Stimulated activated CD8-positive, alpha-beta memory T cell treated with anti-CD3 and anti-CD28 coated beads, Interleukin-15, amount 100 ng/mL, for 24 hours (primary cell): ENCODE results near the gene CTNNA3.

ENCODE experiments used
- DNase-seq: peaks from one replicate; pipeline ENCODE4 v3.0.0-alpha.2; 2020; ENCODE audit warnings: low read depth

The CTNNA3 gene

GRCh38 chr10:67665491-67665890, 30.5 kb downstream of the CTNNA3 start:
- DNase-seq, result no peak

GRCh38 chr10:67664942-67665341, 31.1 kb downstream of the CTNNA3 start:
- no peak for DNase-seq

GRCh38 chr10:67663449-67664087, 32.4 kb downstream of the CTNNA3 start:
- no peak for DNase-seq

GRCh38 chr10:67662415-67662814, 33.6 kb downstream of the CTNNA3 start:
- DNase-seq, result no peak

GRCh38 chr10:67659497-67659896, 36.5 kb downstream of the CTNNA3 start:
- no peak for DNase-seq

- no peak for DNase-seq
Measured at GRCh38 chr10:67657775-67658174, 38.2 kb downstream of the CTNNA3 start.

- no peak for DNase-seq
Measured at GRCh38 chr10:67650558-67650957, 45.4 kb downstream of the CTNNA3 start.

- no peak for DNase-seq
Measured at GRCh38 chr10:67648613-67649229, 47.3 kb downstream of the CTNNA3 start.

- no peak for DNase-seq
Measured at GRCh38 chr10:67630904-67631303, 65.1 kb downstream of the CTNNA3 start.

GRCh38 chr10:67629461-67629971, 66.5 kb downstream of the CTNNA3 start:
- DNase-seq, result no peak

- DNase-seq, result no peak
Measured at GRCh38 chr10:67622984-67623383, 73.0 kb downstream of the CTNNA3 start.

GRCh38 chr10:67622511-67622910, 73.5 kb downstream of the CTNNA3 start:
- DNase-seq, result no peak

GRCh38 chr10:67621834-67622233, 74.2 kb downstream of the CTNNA3 start:
- DNase-seq, result no peak

- no peak for DNase-seq
Measured at GRCh38 chr10:67618116-67618515, 77.9 kb downstream of the CTNNA3 start.

- DNase-seq, result no peak
Measured at GRCh38 chr10:67612577-67613537, 83.1 kb downstream of the CTNNA3 start.

GRCh38 chr10:67612176-67612575, 83.8 kb downstream of the CTNNA3 start:
- DNase-seq, result no peak

GRCh38 chr10:67609996-67610793, 85.8 kb downstream of the CTNNA3 start:
- no peak for DNase-seq

- no peak for DNase-seq
Measured at GRCh38 chr10:67608001-67608400, 88.0 kb downstream of the CTNNA3 start.

- DNase-seq, result no peak
Measured at GRCh38 chr10:67607472-67607871, 88.5 kb downstream of the CTNNA3 start.

- DNase-seq, result no peak
Measured at GRCh38 chr10:67606572-67606971, 89.4 kb downstream of the CTNNA3 start.

GRCh38 chr10:67603701-67604100, 92.3 kb downstream of the CTNNA3 start:
- no peak for DNase-seq

GRCh38 chr10:67603086-67603485, 92.9 kb downstream of the CTNNA3 start:
- no peak for DNase-seq
